ENCODE data around the gene TP53TG3E. TPM values are rescaled to one million over a fixed set of nuclear protein-coding genes. Genes with fewer than 3 reads are reported as not detected.
"Not testable (repeated sequence)": the region's sequence is repeated elsewhere in the genome, so short reads cannot be mapped to it uniquely, and the experiment has no call there.

The TP53TG3E gene, protein sequence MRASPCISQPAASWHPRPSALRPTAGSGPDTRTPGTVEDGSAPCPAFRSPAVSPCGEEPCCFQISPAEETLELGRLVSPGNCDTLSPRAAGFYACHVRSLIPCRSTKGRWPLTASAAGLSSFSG
- total RNA-seq (not detected), polyA plus RNA-seq (not detected)
- long read RNA-seq, donor 1, result 0 reads
- long read RNA-seq, donor 2, result 0 reads
- long read RNA-seq, donor 3, result 0 reads
- long read RNA-seq, donor 4, result 0 reads
- long read RNA-seq, donor 5, result 0 reads
- long read RNA-seq, donor 6, result 0 reads
- long read RNA-seq, donor 7, result 0 reads
- long read RNA-seq, donor 8, result 0 reads
- long read RNA-seq, donor 9, result 0 reads
- long read RNA-seq, donor 10, result 0 reads

DNA sequence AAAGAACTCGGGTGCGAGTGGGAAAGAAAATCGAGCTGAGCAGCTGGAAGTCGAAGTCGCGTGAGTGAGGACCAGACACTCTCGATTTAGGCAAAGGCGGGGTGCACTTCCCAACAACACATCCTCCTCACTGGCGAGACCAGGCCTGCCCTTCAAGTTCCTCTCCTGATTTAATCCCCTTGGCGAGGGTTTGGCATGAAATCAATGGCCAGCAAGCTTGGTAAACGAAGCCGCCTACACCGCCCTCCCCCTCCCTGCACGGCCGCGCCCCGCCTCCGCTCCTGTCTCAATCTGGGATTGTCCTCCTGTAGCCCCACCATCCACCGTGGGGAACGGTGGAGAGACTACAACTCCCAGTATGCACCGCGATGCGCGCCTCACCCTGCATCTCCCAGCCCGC, at the start of gene TP53TG3E:
Gene TP53TG3E, plus strand, starts transcription at position 301 of the 400 bp plus-strand sequence. Its CDS starts 68 bp downstream, at position 369.
- not testable (repeated sequence) for DNase-seq (ENCODE audit: low read depth in 6 of 9, low spot score in 9 of 9); H3K27ac ChIP-seq (ENCODE audit: low read depth in 1 of 2, low read length in 1 of 2); H3K9me3 ChIP-seq (ENCODE audit: control insufficient read depth in 2 of 2, insufficient read depth in 1 of 2, low read length in 1 of 2); H3K4me3 ChIP-seq (ENCODE audit: low read length in 2 of 2); H3K36me3 ChIP-seq (ENCODE audit: control insufficient read depth in 2 of 2, insufficient read depth in 2 of 2, low read length in 1 of 2); H3K4me1 ChIP-seq (ENCODE audit: control insufficient read depth in 2 of 2, insufficient read depth in 2 of 2, low read length in 2 of 2); H3K27me3 ChIP-seq (ENCODE audit: control insufficient read depth in 2 of 2, insufficient read depth in 1 of 2, low read length in 1 of 2)
- WGBS, result no CpG with 5 or more reads among the region's 25 CpGs

- peaks cover 12 to 18% of the 10 kb centered on the region in 2 donors for H3K9me3 ChIP-seq (ENCODE audit: control insufficient read depth in 2 of 2, insufficient read depth in 1 of 2, low read length in 1 of 2)
- H3K4me1 ChIP-seq (ENCODE audit: control insufficient read depth in 2 of 2, insufficient read depth in 2 of 2, low read length in 2 of 2); H3K36me3 ChIP-seq (ENCODE audit: control insufficient read depth in 2 of 2, insufficient read depth in 2 of 2, low read length in 1 of 2); DNase-seq (ENCODE audit: low read depth in 6 of 9, low spot score in 9 of 9); H3K27me3 ChIP-seq (ENCODE audit: control insufficient read depth in 2 of 2, insufficient read depth in 1 of 2, low read length in 1 of 2); H3K4me3 ChIP-seq (ENCODE audit: low read length in 2 of 2); H3K27ac ChIP-seq (ENCODE audit: low read depth in 1 of 2, low read length in 1 of 2): not testable (repeated sequence)
- 80% methylated on average over 4 of the region's 4 CpGs for WGBS
Observed at GRCh38 chr16:33336226-33337012, 32.3 kb downstream of the TP53TG3E start.

- not testable (repeated sequence) for H3K4me1 ChIP-seq (ENCODE audit: control insufficient read depth in 2 of 2, insufficient read depth in 2 of 2, low read length in 2 of 2); DNase-seq (ENCODE audit: low read depth in 6 of 9, low spot score in 9 of 9); H3K36me3 ChIP-seq (ENCODE audit: control insufficient read depth in 2 of 2, insufficient read depth in 2 of 2, low read length in 1 of 2); H3K4me3 ChIP-seq (ENCODE audit: low read length in 2 of 2); H3K27ac ChIP-seq (ENCODE audit: low read depth in 1 of 2, low read length in 1 of 2); H3K27me3 ChIP-seq (ENCODE audit: control insufficient read depth in 2 of 2, insufficient read depth in 1 of 2, low read length in 1 of 2)
- H3K9me3 ChIP-seq (ENCODE audit: control insufficient read depth in 2 of 2, insufficient read depth in 1 of 2, low read length in 1 of 2), result peaks cover 12 to 18% of the 10 kb centered on the region in 2 donors
- WGBS, result 76% methylated on average over 5 of the region's 5 CpGs
Observed at GRCh38 chr16:33337627-33338542, 33.8 kb downstream of the TP53TG3E start.

DNA sequence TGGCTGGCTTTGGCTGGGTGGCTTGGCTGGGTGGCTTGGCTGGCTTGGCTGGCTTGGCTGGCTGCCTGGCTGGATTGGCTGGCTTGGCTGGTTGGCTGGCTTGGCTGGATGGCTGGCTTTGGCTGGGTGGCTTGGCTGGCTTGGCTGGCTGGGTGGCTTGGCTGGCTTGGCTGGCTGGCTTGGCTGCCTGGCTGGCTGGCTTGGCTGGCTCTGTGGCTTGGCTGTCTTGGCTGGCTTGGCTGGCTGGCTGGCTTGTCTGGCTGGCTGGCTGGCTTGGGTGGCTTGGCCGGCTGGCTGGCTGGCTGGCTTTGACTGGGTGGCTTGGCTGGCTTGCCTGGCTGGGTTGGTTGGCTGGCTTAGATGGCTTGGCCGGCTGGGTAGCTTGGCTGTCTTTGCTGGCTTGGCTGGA, 34.4 kb downstream of the TP53TG3E start:
- DNase-seq (ENCODE audit: low read depth in 6 of 9, low spot score in 9 of 9), result not testable (repeated sequence)

GRCh38 chr16:33339093-33340061, 35.3 kb downstream of the TP53TG3E start:
- H3K27ac ChIP-seq (ENCODE audit: low read depth in 1 of 2, low read length in 1 of 2); H3K36me3 ChIP-seq (ENCODE audit: control insufficient read depth in 2 of 2, insufficient read depth in 2 of 2, low read length in 1 of 2); H3K4me3 ChIP-seq (ENCODE audit: low read length in 2 of 2); H3K4me1 ChIP-seq (ENCODE audit: control insufficient read depth in 2 of 2, insufficient read depth in 2 of 2, low read length in 2 of 2); H3K27me3 ChIP-seq (ENCODE audit: control insufficient read depth in 2 of 2, insufficient read depth in 1 of 2, low read length in 1 of 2): not testable (repeated sequence)
- WGBS, result 84% methylated on average over 3 of the region's 4 CpGs
- peaks cover 12 to 18% of the 10 kb centered on the region in 2 donors for H3K9me3 ChIP-seq (ENCODE audit: control insufficient read depth in 2 of 2, insufficient read depth in 1 of 2, low read length in 1 of 2)
- peak in 1 of 9 donors; percentile 4 for DNase-seq (ENCODE audit: low read depth in 6 of 9, low spot score in 9 of 9)

More for the DNA sequence above, 34.4 kb downstream of the TP53TG3E start:
- 76% methylated on average over 2 of the region's 2 CpGs for WGBS
- peaks cover 12 to 18% of the 10 kb centered on the region in 2 donors for H3K9me3 ChIP-seq (ENCODE audit: control insufficient read depth in 2 of 2, insufficient read depth in 1 of 2, low read length in 1 of 2)
- not testable (repeated sequence) for H3K27ac ChIP-seq (ENCODE audit: low read depth in 1 of 2, low read length in 1 of 2); H3K27me3 ChIP-seq (ENCODE audit: control insufficient read depth in 2 of 2, insufficient read depth in 1 of 2, low read length in 1 of 2); H3K4me1 ChIP-seq (ENCODE audit: control insufficient read depth in 2 of 2, insufficient read depth in 2 of 2, low read length in 2 of 2); H3K36me3 ChIP-seq (ENCODE audit: control insufficient read depth in 2 of 2, insufficient read depth in 2 of 2, low read length in 1 of 2); H3K4me3 ChIP-seq (ENCODE audit: low read length in 2 of 2)

Other genes with a start within 250 kb of the TP53TG3E start
- gene TP53TG3C, start 110.1 kb upstream of the TP53TG3E start, total RNA-seq, result not detected
- not detected for gene TP53TG3C, start 110.1 kb upstream of the TP53TG3E start, polyA plus RNA-seq
- not detected for gene TP53TG3B, start 56.5 kb downstream of the TP53TG3E start, total RNA-seq
- not detected for gene TP53TG3B, start 56.5 kb downstream of the TP53TG3E start, polyA plus RNA-seq
- gene TP53TG3F, start 155.3 kb downstream of the TP53TG3E start, total RNA-seq, result not detected
- not detected for gene TP53TG3F, start 155.3 kb downstream of the TP53TG3E start, polyA plus RNA-seq

All from thymus (tissue), 14 donors.